GM12878 (cell line): ENCODE results near the gene DENND6B. TPM values are rescaled to one million over a fixed set of nuclear protein-coding genes. Genes with fewer than 3 reads are reported as not detected.
"Not testable (repeated sequence)": the region's sequence is repeated elsewhere in the genome, so short reads cannot be mapped to it uniquely, and the experiment has no call there.

Experiments
- ATAC-seq: fragments of 200-7000 bp; cut with Tn5 transposase; 3 replicates; pipeline ENCODE4 v1.9.1; 2020; ENCODE audit warnings: mild to moderate bottlenecking, moderate library complexity
- BruUV-seq: library from RNA; stranded (reverse); fragments of 400-500 nt; replicated peaks from 2 replicates; lab custom pipeline; 2021; lab: Mats Ljungman, UMichigan
- CTCF ChIA-PET: fragments of 300-600 bp; sonication (Branson Sonifier 250); formaldehyde crosslinking; extraction: SDS; loops from one replicate; lab custom pipeline; 2021; ENCODE audit warnings: inconsistent platforms; lab: Yijun Ruan, JAX
- POLR2A ChIA-PET: fragments of 350-600 bp; formaldehyde crosslinking; extraction: SDS; loops from one replicate; lab custom pipeline; 2021; ENCODE audit warnings: inconsistent platforms; lab: Charles Lee
- RAD21 ChIA-PET: fragments of 300-600 bp; sonication (Branson Sonifier 250); formaldehyde crosslinking; loops from one replicate; lab custom pipeline; 2023; ENCODE audit warnings: antibody characterized with exemption; ENCODE audit not compliant: unreplicated experiment; lab: Charles Lee
- SMC1A ChIA-PET: fragments of 300-600 bp; sonication (Branson Sonifier 250); formaldehyde crosslinking; loops from one replicate; lab custom pipeline; 2023; ENCODE audit not compliant: unreplicated experiment, uncharacterized antibody; lab: Charles Lee
- DNase-seq: peaks from one replicate; pipeline ENCODE4 v3.0.0-alpha.2; 2011; ENCODE audit warnings: low read depth, low spot score
- FAIRE-seq: peaks from 3 replicates; lab custom pipeline; 2011; peaks lifted over from hg19 to GRCh38; lab: Jason Lieb, UNC
- H2AFZ ChIP-seq: 2 replicates; pipeline ENCODE4 v1.6.0; 2011; ENCODE audit warnings: low read depth, low read length, control low read depth; ENCODE audit not compliant: control insufficient read depth
- H3K27ac ChIP-seq: 2 replicates; pipeline ENCODE4 v1.5.1; 2011; ENCODE audit warnings: control low read depth; ENCODE audit not compliant: control insufficient read depth, insufficient read depth
- H3K27me3 ChIP-seq, 2 experiments: replicated peaks in 1 of 2; 2 replicates each; pipeline versions ENCODE4 v1.6.0 to v1.6.1; 2011; ENCODE audit warnings: low read length in 1 of 2; ENCODE audit not compliant: control insufficient read depth in 2 of 2, insufficient read depth in 2 of 2
- H3K36me3 ChIP-seq, 2 experiments: 2 replicates each; pipeline ENCODE4 v1.5.1; 2011; ENCODE audit warnings: low read length in 1 of 2; ENCODE audit not compliant: control insufficient read depth in 2 of 2, insufficient read depth in 2 of 2
- H3K4me1 ChIP-seq: 2 replicates; pipeline ENCODE4 v1.6.1; 2011; ENCODE audit warnings: mild to moderate bottlenecking, low read length, moderate library complexity, mixed read lengths; ENCODE audit not compliant: control insufficient read depth, insufficient read depth
- H3K4me2 ChIP-seq: 2 replicates; pipeline ENCODE4 v1.6.0; 2011; ENCODE audit warnings: control low read depth; ENCODE audit not compliant: control insufficient read depth, insufficient read depth
- H3K4me3 ChIP-seq: fragments of 200-600 bp; sonication (generic); 2 replicates; pipeline ENCODE4 v1.5.1; 2016
- H3K79me2 ChIP-seq: 2 replicates; pipeline ENCODE4 v1.6.0; 2011; ENCODE audit warnings: low read length; ENCODE audit not compliant: control insufficient read depth, insufficient read depth
- H3K9ac ChIP-seq: 2 replicates; pipeline ENCODE4 v1.8.0; 2011; ENCODE audit warnings: low read length, control low read depth, mixed read lengths; ENCODE audit not compliant: control insufficient read depth, insufficient read depth
- H3K9me3 ChIP-seq: replicated peaks from 3 replicates; pipeline ENCODE4 v1.5.1; 2011; ENCODE audit warnings: mild to moderate bottlenecking, low read length; ENCODE audit not compliant: control insufficient read depth, insufficient read depth
- H4K20me1 ChIP-seq: 2 replicates; pipeline ENCODE4 v1.6.0; 2011; ENCODE audit not compliant: control insufficient read depth, insufficient read depth
- CHD4 ChIP-seq: fragments of 200-600 bp; sonication (generic); IDR thresholded peaks from 2 replicates; pipeline ENCODE4 v1.6.1; 2016; ENCODE audit warnings: mild to moderate bottlenecking
- CREB1 ChIP-seq: IDR thresholded peaks from 2 replicates; pipeline ENCODE4 v1.6.1; 2012; ENCODE audit warnings: low read depth, mild to moderate bottlenecking, inconsistent platforms
- EED ChIP-seq: sonication (generic); IDR thresholded peaks from 2 replicates; pipeline ENCODE4 v1.6.1; 2016; ENCODE audit warnings: antibody characterized with exemption, low read depth
- SIN3A ChIP-seq: IDR thresholded peaks from 2 replicates; pipeline ENCODE4 v1.6.1; 2012; ENCODE audit warnings: low read depth, low read length, improper control_type of control experiment
- WGBS: methylation state at CpG from one replicate; pipeline ENCODE4 v1.1.6; 2016; ENCODE audit warnings: low lambda C conversion rate; ENCODE audit not compliant: insufficient replicate concordance, insufficient coverage; ENCODE audit errors: missing lambda C conversion rate; 5-methylcytosine and 5-hydroxymethylcytosine counted together
- in situ Hi-C: fragments of 300-500 bp; cut with MboI; formaldehyde crosslinking; loops from 9 replicates; pipeline ENCODE4 v1.14.3; 2018; ENCODE audit warnings: mixed read lengths
- intact Hi-C: fragments of 100-400 bp; cut with micrococcal nuclease; formaldehyde crosslinking; loops from one replicate; pipeline ENCODE4 v1.14.2; 2022; ENCODE audit not compliant: unreplicated experiment
- polyA plus RNA-seq, 11 experiments: library from polyadenylated mRNA; depleted of rRNA in 4 of 11; unstranded in 6 of 11; stranded (reverse) in 5 of 11; fragments of >200 nt; fragmentation: Nextera tagmentation in 4 of 11; fragmentation: Illumina TruSeq in 1 of 11; extraction: Ambion mirVana in 4 of 11; extraction: Trizol in 1 of 11; gene quantifications; 1 replicate in 1 of 11; 2 replicates in 10 of 11; pipeline versions ENCODE4 v1.2.1 to v1.2.3, GENCODE V29; 2011 to 2016; ENCODE audit warnings: inconsistent platforms in 2 of 11, missing spikeins in 2 of 11, low read depth in 1 of 11
- total RNA-seq, 4 experiments: library from RNA; depleted of rRNA in 3 of 4; stranded (reverse); fragments of >200 nt in 3 of 4; fragmentation: Illumina TruSeq in 1 of 4; extraction: Trizol in 1 of 4; gene quantifications; 2 replicates each; pipeline versions ENCODE4 v1.2.1 to v1.2.3, GENCODE V29; 2013 to 2021

DENND6B gene
- total and polyA plus RNA-seq, 10 of the 15 experiments (the other 5 are each of a cell fraction or from before 2014, with no cell fraction given), result 0.72 to 11.3 (median 6.2) TPM

DNA sequence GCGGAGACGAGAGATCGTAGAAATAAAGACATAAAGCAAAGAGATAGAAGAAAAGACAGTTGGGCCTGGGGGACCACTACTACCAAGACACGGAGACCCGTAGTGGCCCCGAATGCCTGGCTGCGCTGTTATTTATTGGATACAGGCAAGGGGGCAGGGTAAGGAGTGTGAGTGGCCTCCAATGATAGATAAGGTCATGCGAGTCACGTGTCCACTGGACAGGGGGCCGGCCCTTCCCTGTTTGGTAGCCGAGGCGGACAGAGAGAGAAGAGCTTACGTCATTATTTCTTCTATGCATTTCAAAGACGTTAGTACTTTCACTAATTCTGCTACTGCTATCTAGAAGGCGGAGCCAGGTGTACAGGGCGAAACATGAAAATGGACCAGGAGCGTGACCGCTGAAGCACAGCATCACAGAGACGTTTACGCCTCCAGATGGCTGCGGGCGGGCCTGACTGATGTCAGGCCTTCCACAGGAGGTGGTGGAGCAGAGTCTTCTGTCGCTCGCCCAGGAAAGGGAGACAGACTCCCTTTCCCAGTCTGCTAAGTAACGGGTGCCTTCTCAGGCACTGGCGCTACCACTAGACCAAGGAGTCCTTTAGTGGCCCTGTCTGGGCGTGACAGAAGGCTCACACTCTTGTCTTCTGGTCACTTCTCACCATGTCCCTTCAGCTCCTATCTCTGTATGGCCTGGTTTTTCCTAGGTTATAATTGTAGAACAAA lies 41.1 kb upstream of the DENND6B start:
- FAIRE-seq, result no peak
- no peak for DNase-seq
- no peaks in the 10 kb centered on the region for H3K4me1 ChIP-seq
- H2AFZ ChIP-seq, result no peak overlapping the region
- ChIA-PET RAD21 (no interaction called here), CTCF (no interaction called here), POLR2A (no interaction called here), SMC1A (no interaction called here)
- no TSS peak for BruUV-seq
- H3K9ac ChIP-seq, result no peak overlapping the region
- 96% methylated on average over 27 of the region's 27 CpGs for WGBS
- no peaks in the 10 kb centered on the region; the same call in 1 of the 2 replicates for H4K20me1 ChIP-seq
- H3K79me2 ChIP-seq, result peaks cover 6% of the 10 kb centered on the region
- intact Hi-C loops (no loop called here), in situ Hi-C loops (no loop called here)
- H3K4me2 ChIP-seq, result no peak overlapping the region
- H3K9me3 ChIP-seq, result no peaks in the 10 kb centered on the region
- ATAC-seq, result no peak
- no peak for TF ChIP-seq EED
- TF ChIP-seq SIN3A, result no peak
- TF ChIP-seq CREB1, result no peak
- no peak for TF ChIP-seq CHD4
- no peak overlapping the region for H3K4me3 ChIP-seq
- H3K36me3 ChIP-seq, result peaks cover 2% of the 10 kb centered on the region in 2 experiments; a peak in 3 of 4 replicates
- no peak overlapping the region for H3K27ac ChIP-seq
- H3K27me3 ChIP-seq, result no peaks in the 10 kb centered on the region

DNA sequence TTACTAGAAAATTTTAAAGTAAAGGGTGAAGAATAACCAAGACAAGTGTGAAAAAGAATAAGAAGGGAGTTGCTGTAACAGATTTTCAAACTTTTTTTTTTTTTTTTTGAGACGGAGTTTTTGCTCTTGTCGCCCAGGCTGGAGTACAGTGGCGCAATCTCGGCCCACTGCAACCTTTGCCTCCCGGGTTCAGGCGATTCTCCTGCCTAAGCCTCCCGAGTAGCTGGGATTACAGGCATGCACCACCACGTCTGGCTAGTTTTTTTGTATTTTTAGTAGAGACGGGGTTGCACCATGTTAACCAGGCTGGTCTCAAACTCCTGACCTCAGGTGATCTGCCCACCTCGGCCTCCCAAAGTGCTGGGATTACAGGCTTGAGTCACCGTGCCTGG lies 37.0 kb upstream of the DENND6B start:
- H3K9ac ChIP-seq, intact Hi-C loops, H2AFZ ChIP-seq, H3K4me3 ChIP-seq, H4K20me1 ChIP-seq, POLR2A ChIA-PET, H3K4me2 ChIP-seq, H3K36me3 ChIP-seq, SMC1A ChIA-PET, H3K4me1 ChIP-seq, CTCF ChIA-PET, RAD21 ChIA-PET, BruUV-seq, ATAC-seq, H3K27ac ChIP-seq, FAIRE-seq, H3K27me3 ChIP-seq, H3K9me3 ChIP-seq, in situ Hi-C loops, DNase-seq: not testable (repeated sequence)
- peaks cover 13% of the 10 kb centered on the region for H3K79me2 ChIP-seq
- WGBS, result 90% methylated on average over 10 of the region's 11 CpGs
